ENCODE results near the gene CTAGE1.

GRCh38 chr18:22456116-22456480 is 38.4 kb upstream of the CTAGE1 start:
- no peak for TF ChIP-seq CREB1 (IDR thresholded peaks at IDR 0.05; ENCODE audit: low read depth)
- no peak for TF ChIP-seq EP300 (IDR thresholded peaks at IDR 0.05; ENCODE audit: borderline replicate concordance)

Data from Ishikawa (cell line).